DOHH2 (cell line): ENCODE measurements around the gene MTSS2.

ENCODE experiments used
- CTCF ChIP-seq: fragments of 200-600 bp; sonication (generic); IDR thresholded peaks from one replicate; pipeline ENCODE4 v1.5.1; 2014; ENCODE audit warnings: antibody characterized with exemption, mild to moderate bottlenecking, low read depth, low read length; ENCODE audit not compliant: poor library complexity, severe bottlenecking
- EZH2phosphoT487 ChIP-seq: fragments of 200-600 bp; sonication (generic); IDR thresholded peaks from 2 replicates; pipeline ENCODE4 v1.6.1; 2017; ENCODE audit warnings: borderline replicate concordance, mild to moderate bottlenecking, antibody characterized with exemption, low read length, moderate library complexity, mixed read lengths

GRCh38 chr16:70729292-70729691, 43.4 kb upstream of the MTSS2 start:
- TF ChIP-seq CTCF: no peak
- TF ChIP-seq EZH2phosphoT487: no peak
